WI38 (cell line): ENCODE results near the gene ATP13A2.

Experiments
- H3K4me3 ChIP-seq: 2 replicates; pipeline ENCODE4 v1.5.1; 2011; ENCODE audit warnings: low read depth, mild to moderate bottlenecking, control low read depth, low read length
- TF ChIP-seq, protein P1 (sequence below): IDR thresholded peaks from 2 replicates; pipeline ENCODE4 v1.5.1; 2012; ENCODE audit warnings: low read depth, mild to moderate bottlenecking, control low read depth, low read length

ATP13A2 gene

DNA sequence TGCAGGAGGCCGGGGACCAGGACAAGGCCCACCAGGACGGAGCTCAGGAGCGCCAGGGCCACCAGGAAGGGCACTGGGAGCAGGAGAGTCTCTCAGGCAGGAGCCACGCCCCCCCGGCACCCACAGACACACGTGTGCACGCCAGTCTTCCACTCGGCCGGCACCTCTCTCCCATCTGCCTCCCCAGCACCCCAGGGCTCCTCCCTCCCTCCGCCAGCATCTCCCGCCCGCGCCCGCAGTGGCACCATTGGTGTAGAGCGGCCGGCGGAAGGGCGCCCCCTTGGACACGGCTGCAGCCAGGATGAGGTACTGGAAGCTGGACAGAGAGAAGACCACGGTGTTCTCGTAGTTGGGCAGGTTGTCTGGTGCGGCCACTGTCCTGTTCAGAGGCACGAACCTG, 25.2 kb downstream of the ATP13A2 start:
- H3K4me3 ChIP-seq = no peak overlapping the region
- TF ChIP-seq, protein P1, sequence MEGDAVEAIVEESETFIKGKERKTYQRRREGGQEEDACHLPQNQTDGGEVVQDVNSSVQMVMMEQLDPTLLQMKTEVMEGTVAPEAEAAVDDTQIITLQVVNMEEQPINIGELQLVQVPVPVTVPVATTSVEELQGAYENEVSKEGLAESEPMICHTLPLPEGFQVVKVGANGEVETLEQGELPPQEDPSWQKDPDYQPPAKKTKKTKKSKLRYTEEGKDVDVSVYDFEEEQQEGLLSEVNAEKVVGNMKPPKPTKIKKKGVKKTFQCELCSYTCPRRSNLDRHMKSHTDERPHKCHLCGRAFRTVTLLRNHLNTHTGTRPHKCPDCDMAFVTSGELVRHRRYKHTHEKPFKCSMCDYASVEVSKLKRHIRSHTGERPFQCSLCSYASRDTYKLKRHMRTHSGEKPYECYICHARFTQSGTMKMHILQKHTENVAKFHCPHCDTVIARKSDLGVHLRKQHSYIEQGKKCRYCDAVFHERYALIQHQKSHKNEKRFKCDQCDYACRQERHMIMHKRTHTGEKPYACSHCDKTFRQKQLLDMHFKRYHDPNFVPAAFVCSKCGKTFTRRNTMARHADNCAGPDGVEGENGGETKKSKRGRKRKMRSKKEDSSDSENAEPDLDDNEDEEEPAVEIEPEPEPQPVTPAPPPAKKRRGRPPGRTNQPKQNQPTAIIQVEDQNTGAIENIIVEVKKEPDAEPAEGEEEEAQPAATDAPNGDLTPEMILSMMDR = no peak

DNA sequence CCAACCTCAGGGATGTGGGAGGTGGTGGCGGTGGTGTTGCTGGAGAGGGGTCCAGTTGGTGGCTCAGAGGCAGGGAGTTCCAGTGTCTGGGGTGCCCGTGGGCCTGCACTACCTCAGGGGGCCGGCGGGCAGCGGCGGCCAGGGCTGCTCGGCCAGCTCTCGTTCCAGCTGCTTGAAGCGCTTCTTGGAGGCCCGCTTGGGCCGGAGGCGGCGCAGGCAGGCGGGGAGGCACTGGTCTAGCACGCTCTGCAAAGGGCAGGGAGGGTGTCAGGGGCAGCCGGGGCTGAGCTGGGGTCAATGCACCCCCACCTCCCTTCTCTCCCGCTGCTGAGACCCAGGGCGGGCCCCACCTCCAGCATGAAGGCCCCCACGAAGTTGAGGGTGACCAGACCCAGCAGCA, 25.6 kb downstream of the ATP13A2 start:
- TF ChIP-seq, protein P1 = no peak
- H3K4me3 ChIP-seq = no peak overlapping the region

DNA sequence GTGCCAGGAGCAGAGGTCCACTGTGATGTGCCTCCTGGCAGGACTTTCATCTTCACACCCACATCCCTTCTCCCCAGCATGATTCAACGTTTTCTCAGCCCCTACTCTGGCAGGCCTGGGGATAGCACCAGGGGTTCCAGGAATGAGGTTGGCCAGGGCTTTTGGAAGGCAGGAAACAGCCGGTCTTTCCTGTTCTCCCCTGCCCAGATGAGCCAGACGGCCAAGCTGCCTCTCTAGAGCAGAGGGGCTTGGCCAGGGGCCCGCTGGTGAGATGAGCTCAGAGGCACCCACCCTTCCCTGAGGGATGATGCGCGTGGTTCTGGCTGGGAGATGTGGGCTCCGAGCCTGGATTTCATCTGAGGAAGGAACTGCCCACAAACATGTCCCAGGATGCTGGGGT, 27.0 kb downstream of the ATP13A2 start:
- TF ChIP-seq, protein P1 = no peak
- no peak overlapping the region for H3K4me3 ChIP-seq

DNA sequence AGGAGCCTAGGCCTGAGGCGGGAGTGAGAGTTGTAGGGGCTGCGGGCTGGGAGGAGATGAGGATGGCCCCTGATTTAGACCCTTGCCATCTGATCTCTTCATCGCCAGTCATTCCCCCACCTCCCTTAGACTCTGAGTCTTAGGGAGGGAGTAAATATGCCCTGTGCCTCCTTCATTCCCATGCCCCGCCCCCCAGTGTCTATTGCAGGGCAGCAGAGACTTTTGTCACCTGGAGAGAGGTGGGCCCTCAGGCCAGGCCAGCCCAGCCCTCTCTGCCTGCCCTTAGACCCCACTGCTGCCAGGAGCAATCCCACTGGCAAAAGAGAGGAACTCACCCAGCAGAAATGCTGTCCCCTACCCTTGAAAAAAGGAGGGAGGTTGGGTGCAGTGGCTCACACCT, 28.1 kb downstream of the ATP13A2 start:
- TF ChIP-seq, protein P1 = no peak
- no peak overlapping the region for H3K4me3 ChIP-seq

DNA sequence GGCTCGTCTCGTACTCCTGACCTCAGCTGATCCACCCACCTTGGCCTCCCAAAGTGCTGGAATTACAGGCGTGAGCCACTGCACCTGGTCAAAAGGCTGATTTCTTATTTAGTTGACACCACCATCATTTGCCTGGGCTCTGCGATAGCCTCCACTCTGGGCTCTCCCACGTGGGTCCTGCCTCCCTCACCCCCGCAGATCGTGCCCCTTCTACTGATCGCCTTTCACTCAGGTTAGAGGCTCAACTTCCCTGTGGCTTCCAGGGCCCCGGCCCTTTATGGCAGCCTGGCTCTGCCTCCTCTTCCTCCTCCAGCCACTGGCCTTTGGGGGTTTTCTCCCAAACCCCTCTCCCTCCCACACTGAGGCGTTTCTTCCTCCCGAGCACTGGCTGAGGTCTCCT, 28.8 kb downstream of the ATP13A2 start:
- H3K4me3 ChIP-seq = no peak overlapping the region
- TF ChIP-seq, protein P1 = no peak

DNA sequence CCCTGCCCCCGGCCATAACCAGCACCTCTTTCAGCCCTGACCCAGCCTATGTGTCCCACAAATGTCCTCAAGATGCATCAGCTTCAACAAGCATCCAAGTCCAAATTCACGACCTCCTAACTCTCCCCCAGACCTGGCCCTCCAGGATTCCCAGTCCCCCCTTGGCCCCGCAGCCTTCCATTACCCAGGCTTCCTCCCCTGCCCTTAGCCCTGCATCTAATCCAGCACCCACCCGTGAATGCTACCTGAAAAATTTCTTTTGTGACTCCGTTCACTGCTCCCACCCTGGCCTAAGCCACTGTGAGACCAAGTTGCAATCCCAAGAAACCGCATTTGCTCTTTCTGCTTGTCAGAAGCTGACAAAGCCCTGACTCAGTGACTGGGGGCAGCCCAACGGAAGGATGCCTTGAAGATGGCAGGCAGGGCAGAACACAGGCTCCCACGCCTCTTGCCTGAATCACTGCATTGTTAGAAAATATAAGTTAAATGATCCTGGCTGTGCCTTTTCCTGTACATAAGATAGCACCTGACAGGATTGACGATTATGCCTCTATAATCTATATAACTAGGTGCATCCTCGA, 30.4 kb downstream of the ATP13A2 start:
- TF ChIP-seq, protein P1 = no peak
- H3K4me3 ChIP-seq = no peak overlapping the region

DNA sequence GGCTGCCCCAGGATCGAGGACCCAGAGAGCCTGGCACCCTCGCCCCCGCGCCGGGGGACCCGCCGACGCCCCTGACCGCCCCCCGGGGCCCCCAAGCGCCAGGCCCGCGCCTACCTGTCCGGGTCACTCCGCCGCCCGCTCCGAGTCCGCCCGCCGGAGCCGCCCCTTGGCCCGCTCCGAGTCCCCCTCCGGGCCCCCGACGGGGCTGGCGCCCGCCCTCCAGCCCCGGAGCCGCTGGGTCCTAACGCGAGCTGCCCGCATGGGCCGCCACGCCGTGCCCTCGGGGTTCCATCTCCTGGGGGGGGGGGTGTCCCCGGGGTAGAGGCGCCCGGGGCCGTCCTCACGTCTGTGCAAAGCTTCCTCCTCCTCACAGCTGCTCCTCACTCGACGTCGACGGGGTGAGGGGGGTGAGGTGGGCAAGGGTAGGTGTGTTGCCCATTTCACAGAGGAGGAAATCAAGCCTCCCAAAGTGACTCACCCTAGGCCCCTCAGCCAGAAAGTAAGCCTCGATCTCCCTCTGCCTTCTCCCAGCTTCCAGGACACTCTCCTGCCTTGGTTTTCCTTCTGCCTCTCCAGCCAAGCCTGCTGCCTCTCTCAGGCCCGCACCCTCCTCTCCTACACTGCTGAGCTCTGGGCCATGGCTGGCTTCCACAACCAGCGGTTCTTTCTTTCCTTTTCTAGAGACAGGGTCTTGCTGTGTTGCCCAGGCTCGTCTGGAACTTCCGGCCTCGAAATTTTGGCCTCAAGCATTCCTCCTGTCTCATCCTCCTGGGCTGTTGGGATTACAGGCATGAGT, 31.1 kb downstream of the ATP13A2 start, which contains the start of gene MFAP2:
Gene MFAP2 (minus strand): TSS at position 148 of the 796 bp plus-strand sequence. CDS start 2,347 bp downstream, outside the sequence.
- TF ChIP-seq, protein P1 = no peak
- peak within 1 kb of the TSS; percentile 72 for H3K4me3 ChIP-seq
